HG03196 (cell line): ENCODE results near the gene SUGP2.
"Not testable (repeated sequence)": the region's sequence is repeated elsewhere in the genome, so short reads cannot be mapped to it uniquely, and the experiment has no call there.

Experiments
- ATAC-seq: cut with Tn5 transposase; IDR thresholded peaks from one replicate; pipeline ENCODE4 v1.9.1; 2021; ENCODE audit not compliant: unreplicated experiment

The SUGP2 gene

GRCh38 chr19:18955042-18955441 lies 78.3 kb downstream of the SUGP2 start:
- ATAC-seq, result no peak

- ATAC-seq, result no peak
Measured at GRCh38 chr19:18954094-18954493, 79.2 kb downstream of the SUGP2 start.

DNA sequence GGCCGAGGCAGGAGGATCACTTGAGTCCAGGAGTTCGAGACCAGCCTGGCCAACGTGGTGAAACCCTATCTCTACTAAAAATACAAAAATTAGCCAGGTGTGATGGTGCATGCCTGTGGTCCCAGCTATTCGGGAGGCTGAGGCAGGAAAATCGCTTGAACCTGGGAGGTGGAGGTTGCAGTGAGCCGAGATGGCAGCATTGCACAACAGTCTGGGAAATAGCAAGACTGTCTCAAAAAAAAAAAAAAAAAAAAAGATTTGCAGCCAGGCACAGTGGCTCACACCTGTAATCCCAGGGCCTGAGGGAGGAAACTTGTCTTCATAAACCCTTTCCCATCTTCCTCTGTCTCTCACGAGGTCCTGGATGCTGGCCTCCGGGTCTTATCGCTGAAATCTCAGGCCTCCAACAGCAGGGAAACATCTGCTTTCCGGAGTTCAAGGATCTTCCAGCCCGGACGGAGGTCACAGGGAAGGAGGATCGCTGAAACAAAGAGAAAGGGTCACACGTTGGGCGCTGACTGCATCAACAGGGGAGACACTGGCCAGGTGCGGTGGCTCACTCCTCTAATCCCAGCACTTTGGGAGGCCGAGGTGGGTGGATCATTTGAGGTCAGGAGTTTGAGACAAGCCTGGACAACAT lies 80.8 kb downstream of the SUGP2 start:
- not testable (repeated sequence) for ATAC-seq

DNA sequence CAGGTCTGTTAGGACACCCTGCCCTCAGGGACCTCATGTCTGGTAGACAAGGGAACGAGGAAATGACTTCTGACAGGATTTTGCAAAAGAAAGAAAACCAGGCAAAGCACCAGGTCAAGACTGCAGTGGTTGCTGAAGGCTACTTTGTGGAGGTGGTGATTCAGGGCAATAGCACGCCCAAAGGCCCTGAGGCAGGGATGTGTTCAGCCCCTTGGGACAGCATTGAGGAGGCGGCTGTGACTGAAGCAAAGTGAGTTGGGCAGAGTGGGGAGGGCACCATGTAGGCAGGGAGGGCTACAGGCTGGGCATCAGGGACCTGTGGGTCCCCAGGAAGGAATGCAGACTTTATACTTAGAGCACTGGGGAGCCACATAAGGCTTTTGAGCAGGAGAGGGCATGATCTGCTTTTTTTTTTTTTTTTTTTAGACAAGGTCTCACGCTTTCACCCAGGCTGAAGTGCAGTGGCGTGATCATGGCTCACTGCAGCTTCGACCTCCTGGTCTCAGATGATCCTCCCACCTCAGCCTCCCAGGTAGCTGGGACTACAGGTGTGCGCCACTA lies 81.5 kb downstream of the SUGP2 start:
- no peak for ATAC-seq

- ATAC-seq, result no peak
Measured at GRCh38 chr19:18949858-18950257, 83.5 kb downstream of the SUGP2 start.

DNA sequence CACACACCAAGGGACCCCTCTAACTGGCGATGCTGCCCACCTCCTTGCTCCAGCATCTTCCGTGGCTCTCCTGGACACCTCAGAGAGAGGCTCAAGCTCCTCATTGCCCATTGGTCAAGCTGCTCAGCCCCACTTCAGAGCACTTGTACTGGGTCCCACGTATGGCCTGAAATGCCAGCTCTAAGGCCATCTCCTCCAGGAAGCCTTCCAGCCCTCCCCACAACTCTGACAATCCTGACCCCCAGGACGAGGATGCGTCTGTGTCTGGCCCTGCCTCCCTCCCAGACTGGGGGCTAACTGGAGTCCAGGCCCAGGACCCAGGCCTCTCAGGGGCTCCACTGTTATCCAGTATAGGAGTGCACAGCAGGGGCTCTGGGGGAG lies 84.4 kb downstream of the SUGP2 start:
- no peak for ATAC-seq

DNA sequence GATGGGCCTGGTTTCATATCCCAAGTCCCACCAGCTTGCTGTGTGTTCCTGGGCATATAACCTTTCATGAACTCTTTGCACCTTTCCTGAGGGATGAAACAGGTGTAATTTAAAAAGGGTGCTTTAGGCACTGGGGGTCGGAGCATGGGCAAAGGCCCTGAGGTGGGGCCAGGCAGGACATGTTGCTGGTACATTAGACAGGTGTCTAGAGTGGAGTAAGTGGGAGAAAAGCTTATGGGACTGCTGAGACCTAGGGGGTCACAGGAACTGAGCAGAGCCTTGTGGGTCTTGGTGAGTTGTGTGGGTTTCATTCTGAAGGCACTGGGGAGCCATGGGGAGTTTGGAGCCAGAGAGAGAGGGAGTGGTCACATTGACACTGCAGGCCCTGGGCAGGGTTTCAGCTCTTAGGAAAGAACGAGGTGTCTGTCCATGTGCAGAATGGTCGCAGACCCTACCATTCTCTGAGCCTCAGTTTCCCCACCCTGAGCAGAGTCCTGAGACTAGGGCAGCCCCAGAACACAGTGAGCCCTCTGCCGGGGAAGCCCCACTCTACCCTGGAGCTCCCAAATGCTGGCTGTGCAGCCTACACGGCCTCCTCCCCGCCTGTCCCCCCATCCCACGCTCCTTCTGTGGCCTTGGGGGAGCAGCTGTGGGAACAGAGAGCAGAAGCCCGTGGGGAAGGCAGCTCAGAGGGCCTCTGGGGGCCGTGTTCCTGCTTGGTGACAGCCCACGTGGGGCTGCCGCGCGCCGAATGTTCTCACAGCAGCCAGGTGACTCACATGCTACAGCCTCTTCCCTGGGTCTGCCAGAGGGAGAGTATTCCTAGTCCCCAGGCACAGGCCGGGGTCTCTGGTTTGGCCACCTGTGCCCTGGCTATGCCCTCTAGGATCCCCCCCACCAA lies 85.0 kb downstream of the SUGP2 start:
- no peak for ATAC-seq

DNA sequence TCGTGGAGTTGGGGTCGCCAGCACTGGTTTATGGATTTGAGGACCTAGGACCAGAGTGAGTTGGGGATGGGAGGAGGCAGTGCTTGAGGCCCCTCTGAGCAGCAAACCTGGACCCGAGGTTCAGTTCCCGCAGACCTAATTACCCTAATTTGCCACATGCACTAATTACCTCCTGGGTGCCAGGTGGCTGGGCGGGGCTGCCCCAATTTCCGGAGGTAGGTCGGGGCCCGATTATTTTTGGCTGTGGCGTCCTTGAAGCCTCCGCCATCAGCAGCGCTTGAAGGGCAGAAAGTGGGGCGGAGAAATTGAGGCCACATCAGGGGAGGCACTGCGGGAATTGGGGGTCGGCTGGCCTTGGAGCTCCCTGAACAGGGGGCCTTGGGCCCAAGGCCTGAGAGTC lies 86.4 kb downstream of the SUGP2 start:
- no peak for ATAC-seq

- ATAC-seq, result no peak
Measured at GRCh38 chr19:18946335-18946734, 87.0 kb downstream of the SUGP2 start.

DNA sequence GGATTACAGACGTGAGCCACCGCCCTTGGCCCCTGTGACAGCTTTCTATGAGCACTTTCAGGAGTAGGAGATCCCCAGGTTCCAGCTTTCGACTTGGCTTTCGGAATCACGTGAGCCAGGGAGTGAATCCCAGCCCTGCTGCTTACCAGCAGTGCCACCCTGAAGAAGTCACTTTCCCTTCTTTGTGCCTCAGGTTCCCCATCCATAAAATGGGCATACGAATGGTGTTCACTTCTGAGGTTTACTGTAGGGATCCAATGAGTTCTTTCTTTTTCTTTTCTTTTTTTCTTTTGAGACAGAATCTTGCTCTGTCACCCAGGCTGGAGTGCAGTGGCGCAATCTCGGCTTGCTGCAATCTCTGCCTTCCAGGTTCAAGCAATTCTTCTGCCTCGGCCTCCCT lies 88.0 kb downstream of the SUGP2 start:
- no peak for ATAC-seq

DNA sequence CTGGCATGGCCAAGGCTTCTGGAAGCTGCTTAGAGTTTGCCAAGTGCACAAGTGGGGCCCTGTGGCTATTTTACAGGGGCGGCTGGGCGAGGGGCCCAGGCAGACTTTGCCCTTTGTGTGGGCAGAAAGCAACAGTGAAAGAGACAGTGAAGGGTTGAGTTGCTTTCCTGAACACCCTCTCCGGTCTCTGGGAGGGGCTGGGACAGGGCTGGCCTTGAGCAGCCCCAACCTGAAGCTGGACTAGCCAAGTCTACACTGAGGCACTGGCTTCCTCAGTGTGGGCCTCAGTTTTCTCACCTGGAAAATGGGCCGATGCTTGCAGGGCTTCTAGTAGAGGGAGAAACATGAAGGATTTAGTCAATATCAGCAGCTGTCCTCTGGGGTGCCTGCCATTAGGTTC lies 89.9 kb downstream of the SUGP2 start:
- no peak for ATAC-seq

DNA sequence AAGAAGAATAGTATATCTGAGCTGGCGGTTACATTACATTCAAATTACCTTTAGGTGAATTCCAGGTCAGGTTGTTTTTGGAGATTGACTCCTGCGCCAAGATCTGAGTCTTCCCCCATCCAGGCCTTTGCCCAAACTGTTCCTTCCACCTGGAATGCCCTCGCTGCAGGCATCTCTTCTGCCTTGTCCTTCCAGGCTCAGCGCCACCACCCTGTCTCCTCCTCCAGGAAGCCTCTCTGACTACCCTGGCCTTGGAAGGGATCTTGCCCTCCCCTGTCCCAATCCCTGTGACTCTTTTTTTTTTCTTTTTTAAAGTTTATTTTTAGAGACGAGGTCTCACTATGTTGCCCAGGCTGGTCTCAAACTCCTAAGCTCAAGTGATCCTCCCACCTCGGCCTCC lies 90.6 kb downstream of the SUGP2 start:
- ATAC-seq, result no peak

- no peak for ATAC-seq
Measured at GRCh38 chr19:18941628-18942354, 91.5 kb downstream of the SUGP2 start.
